ENCODE results near the gene LSAMP. TPM values are rescaled to one million over a fixed set of nuclear protein-coding genes. Genes with fewer than 3 reads are reported as not detected.

LSAMP gene
- polyA plus RNA-seq, 1 of the 3 experiments (the other 2 are of a cell fraction) = 6.6 TPM

- no peak for TF ChIP-seq REST (IDR thresholded peaks at IDR 0.05; ENCODE audit: low read depth, low read length)
- TF ChIP-seq RFX5 (IDR thresholded peaks at IDR 0.05; ENCODE audit: low read length) = no peak
Measured at GRCh38 chr3:116356056-116356455, 89.2 kb downstream of the LSAMP start (continued).

- no peaks in the 10 kb centered on the region for H3K36me3 ChIP-seq (replicated peaks in 1 of 2; ENCODE audit: control insufficient read depth in 1 of 2, insufficient read depth in 2 of 2, low read length in 1 of 2)
- H3K27me3 ChIP-seq (ENCODE audit: insufficient read depth) = no peaks in the 10 kb centered on the region
- H3F3A ChIP-seq (replicated peaks; ENCODE audit: insufficient read depth) = peaks cover 3% of the 10 kb centered on the region
- ChIA-PET CTCF (interaction anchor here (0.6 kb wide), 1 partner anchor 714 kb away, joined by 3 read pairs; no protein-coding TSS in a partner anchor), POLR2A (no interaction called here)
- no peak overlapping the region for H2AFZ ChIP-seq (ENCODE audit: low read depth)
- H3K79me2 ChIP-seq (ENCODE audit: insufficient read depth) = no peaks in the 10 kb centered on the region
- no peaks in the 10 kb centered on the region for H3K9me2 ChIP-seq
- H3K27ac ChIP-seq (ENCODE audit: low read depth in 2 of 2, low read length in 1 of 2) = no peak overlapping the region
- TF ChIP-seq POLR2AphosphoS5 (IDR thresholded peaks at IDR 0.05; ENCODE audit: low read depth, low read length) (no peak), RAD21 (IDR thresholded peaks at IDR 0.05; ENCODE audit: low read length) (no peak), RXRA (IDR thresholded peaks at IDR 0.05; ENCODE audit: borderline replicate concordance, low read depth) (no peak)
- no peaks in the 10 kb centered on the region for H4K20me1 ChIP-seq (ENCODE audit: insufficient read depth)
- no peak overlapping the region for H3K4me3 ChIP-seq (ENCODE audit: low read depth in 2 of 2, low read length in 1 of 2)
- no peak overlapping the region for H3K4me2 ChIP-seq
- no peak overlapping the region for H3K9ac ChIP-seq
- no peaks in the 10 kb centered on the region for H3K9me3 ChIP-seq
- DNase-seq = no peak
- H3K4me1 ChIP-seq (ENCODE audit: control insufficient read depth in 1 of 2, insufficient read depth in 2 of 2, low read depth in 1 of 2, low read length in 1 of 2) = peaks cover 0 to 2% of the 10 kb centered on the region in 2 experiments; a peak in 1 of 4 replicates
Measured at GRCh38 chr3:116354382-116354781, 90.9 kb downstream of the LSAMP start.

GRCh38 chr3:116350119-116350733, 95.1 kb downstream of the LSAMP start:
- no peaks in the 10 kb centered on the region for H3K9me2 ChIP-seq
- H3K4me3 ChIP-seq (ENCODE audit: low read depth in 2 of 2, low read length in 1 of 2) = peak overlapping the region; percentile 14 to 23; a peak in 1 of 4 replicates
- no peaks in the 10 kb centered on the region for H3K9me3 ChIP-seq
- DNase-seq = peak; percentile 16
- no peaks in the 10 kb centered on the region for H3K36me3 ChIP-seq (replicated peaks in 1 of 2; ENCODE audit: control insufficient read depth in 1 of 2, insufficient read depth in 2 of 2, low read length in 1 of 2)
- no peak overlapping the region for H3K9ac ChIP-seq
- no peak overlapping the region for H2AFZ ChIP-seq (ENCODE audit: low read depth)
- peaks cover 3% of the 10 kb centered on the region for H3F3A ChIP-seq (replicated peaks; ENCODE audit: insufficient read depth)
- POLR2A ChIA-PET = no interaction called here
- CTCF ChIA-PET = interaction anchor here (1.5 kb wide), 1 partner anchor 50 kb away, joined by 3 read pairs; no protein-coding TSS in a partner anchor
- peaks cover 0 to 2% of the 10 kb centered on the region in 2 experiments; a peak in 1 of 4 replicates for H3K4me1 ChIP-seq (ENCODE audit: control insufficient read depth in 1 of 2, insufficient read depth in 2 of 2, low read depth in 1 of 2, low read length in 1 of 2)
- no peaks in the 10 kb centered on the region for H3K27me3 ChIP-seq (ENCODE audit: insufficient read depth)
- H3K27ac ChIP-seq (ENCODE audit: low read depth in 2 of 2, low read length in 1 of 2) = no peak overlapping the region; a peak in 1 of 4 replicates
- H3K79me2 ChIP-seq (ENCODE audit: insufficient read depth) = no peaks in the 10 kb centered on the region
- H4K20me1 ChIP-seq (ENCODE audit: insufficient read depth) = no peaks in the 10 kb centered on the region
- H3K4me2 ChIP-seq = peak overlapping the region; percentile 7; the same call in 1 of the 2 replicates
- WGBS (ENCODE audit: low lambda C conversion rate) = 4% methylated on average over 4 of the region's 4 CpGs
- TF ChIP-seq SMC3 (IDR thresholded peaks at IDR 0.05; ENCODE audit: low read depth, low read length) (no peak), USF2 (IDR thresholded peaks at IDR 0.05; ENCODE audit: borderline replicate concordance, low read depth, low read length) (no peak), USF1 (IDR thresholded peaks at IDR 0.05; ENCODE audit: borderline replicate concordance, low read depth) (no peak), TCF12 (IDR thresholded peaks at IDR 0.05) (peak; percentile 86), TEAD4 (IDR thresholded peaks at IDR 0.05; ENCODE audit: borderline replicate concordance, insufficient read depth) (peak; percentile 69; the same call in 1 of the 2 replicates), REST (IDR thresholded peaks at IDR 0.05; ENCODE audit: low read depth, low read length) (no peak), POLR2AphosphoS5 (IDR thresholded peaks at IDR 0.05; ENCODE audit: low read depth, low read length) (no peak), GATA2 (CRISPR knock-in tag; IDR thresholded peaks at IDR 0.05) (peak; percentile 75), YY1 (IDR thresholded peaks at IDR 0.05; ENCODE audit: low read depth) (0 out of 2 replicates have a peak, but pooled peaks have one; percentile 34)
- TF ChIP-seq, protein P1, sequence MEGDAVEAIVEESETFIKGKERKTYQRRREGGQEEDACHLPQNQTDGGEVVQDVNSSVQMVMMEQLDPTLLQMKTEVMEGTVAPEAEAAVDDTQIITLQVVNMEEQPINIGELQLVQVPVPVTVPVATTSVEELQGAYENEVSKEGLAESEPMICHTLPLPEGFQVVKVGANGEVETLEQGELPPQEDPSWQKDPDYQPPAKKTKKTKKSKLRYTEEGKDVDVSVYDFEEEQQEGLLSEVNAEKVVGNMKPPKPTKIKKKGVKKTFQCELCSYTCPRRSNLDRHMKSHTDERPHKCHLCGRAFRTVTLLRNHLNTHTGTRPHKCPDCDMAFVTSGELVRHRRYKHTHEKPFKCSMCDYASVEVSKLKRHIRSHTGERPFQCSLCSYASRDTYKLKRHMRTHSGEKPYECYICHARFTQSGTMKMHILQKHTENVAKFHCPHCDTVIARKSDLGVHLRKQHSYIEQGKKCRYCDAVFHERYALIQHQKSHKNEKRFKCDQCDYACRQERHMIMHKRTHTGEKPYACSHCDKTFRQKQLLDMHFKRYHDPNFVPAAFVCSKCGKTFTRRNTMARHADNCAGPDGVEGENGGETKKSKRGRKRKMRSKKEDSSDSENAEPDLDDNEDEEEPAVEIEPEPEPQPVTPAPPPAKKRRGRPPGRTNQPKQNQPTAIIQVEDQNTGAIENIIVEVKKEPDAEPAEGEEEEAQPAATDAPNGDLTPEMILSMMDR (IDR thresholded peaks at IDR 0.05) = no peak

Measured in SK-N-SH (cell line).